Osteocyte (in vitro differentiated cells): ENCODE data around the gene RSPH9. TPM values are rescaled to one million over a fixed set of nuclear protein-coding genes. Genes with fewer than 3 reads are reported as not detected.

ENCODE experiments used
- DNase-seq: peaks from one replicate; pipeline ENCODE4 v3.0.0; 2021; ENCODE audit warnings: mixed read lengths; ENCODE audit not compliant: unreplicated experiment; ENCODE audit errors: extremely low spot score
- H3K27ac Mint-ChIP-seq: one replicate; pipeline ENCODE4 v1.8.0; 2021; ENCODE audit warnings: mild to moderate bottlenecking, mixed read lengths; ENCODE audit not compliant: unreplicated experiment
- H3K27me3 Mint-ChIP-seq: one replicate; pipeline ENCODE4 v1.8.0; 2021; ENCODE audit warnings: mixed read lengths; ENCODE audit not compliant: unreplicated experiment
- H3K36me3 Mint-ChIP-seq: one replicate; pipeline ENCODE4 v1.8.0; 2021; ENCODE audit warnings: mixed read lengths; ENCODE audit not compliant: unreplicated experiment
- H3K4me1 Mint-ChIP-seq: one replicate; pipeline ENCODE4 v1.8.0; 2021; ENCODE audit warnings: mixed read lengths; ENCODE audit not compliant: unreplicated experiment
- H3K4me3 Mint-ChIP-seq: one replicate; pipeline ENCODE4 v1.8.0; 2021; ENCODE audit warnings: mild to moderate bottlenecking, moderate library complexity, mixed read lengths; ENCODE audit not compliant: unreplicated experiment
- H3K9me3 Mint-ChIP-seq: one replicate; pipeline ENCODE4 v1.8.0; 2021; ENCODE audit warnings: mixed read lengths; ENCODE audit not compliant: unreplicated experiment
- total RNA-seq: library from RNA; stranded (reverse); gene quantifications from 2 replicates; pipeline ENCODE4 v1.2.1, GENCODE V29; 2021
- TF ChIP-seq, protein P1 (sequence below): fragments of 200-600 bp; sonication (generic); IDR thresholded peaks from 2 replicates; pipeline ENCODE4 v1.5.0; 2021; ENCODE audit warnings: antibody characterized with exemption, mild to moderate bottlenecking, moderate library complexity

The RSPH9 gene
- total RNA-seq, 1 donor from 2014 or later = 0.16 TPM

DNA sequence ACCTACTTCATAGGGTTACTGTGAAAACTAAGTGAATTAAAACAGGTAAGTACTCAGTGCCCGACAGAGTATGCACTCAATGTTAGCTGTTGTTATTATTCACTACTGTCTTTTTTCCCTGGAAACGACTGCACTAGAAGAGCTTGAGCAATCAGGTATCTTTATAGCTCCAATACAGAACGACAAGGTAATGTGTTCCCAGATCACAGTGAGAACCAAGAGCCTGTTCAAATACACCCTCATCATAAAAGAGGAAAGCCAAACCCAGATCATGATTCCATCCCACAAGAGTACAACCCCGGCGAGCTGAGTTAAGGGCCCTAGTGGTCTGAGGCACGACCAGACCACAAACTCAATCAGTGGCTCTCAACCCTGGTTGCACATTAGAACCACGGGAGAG, 32.9 kb downstream of the RSPH9 start:
- TF ChIP-seq, protein P1, sequence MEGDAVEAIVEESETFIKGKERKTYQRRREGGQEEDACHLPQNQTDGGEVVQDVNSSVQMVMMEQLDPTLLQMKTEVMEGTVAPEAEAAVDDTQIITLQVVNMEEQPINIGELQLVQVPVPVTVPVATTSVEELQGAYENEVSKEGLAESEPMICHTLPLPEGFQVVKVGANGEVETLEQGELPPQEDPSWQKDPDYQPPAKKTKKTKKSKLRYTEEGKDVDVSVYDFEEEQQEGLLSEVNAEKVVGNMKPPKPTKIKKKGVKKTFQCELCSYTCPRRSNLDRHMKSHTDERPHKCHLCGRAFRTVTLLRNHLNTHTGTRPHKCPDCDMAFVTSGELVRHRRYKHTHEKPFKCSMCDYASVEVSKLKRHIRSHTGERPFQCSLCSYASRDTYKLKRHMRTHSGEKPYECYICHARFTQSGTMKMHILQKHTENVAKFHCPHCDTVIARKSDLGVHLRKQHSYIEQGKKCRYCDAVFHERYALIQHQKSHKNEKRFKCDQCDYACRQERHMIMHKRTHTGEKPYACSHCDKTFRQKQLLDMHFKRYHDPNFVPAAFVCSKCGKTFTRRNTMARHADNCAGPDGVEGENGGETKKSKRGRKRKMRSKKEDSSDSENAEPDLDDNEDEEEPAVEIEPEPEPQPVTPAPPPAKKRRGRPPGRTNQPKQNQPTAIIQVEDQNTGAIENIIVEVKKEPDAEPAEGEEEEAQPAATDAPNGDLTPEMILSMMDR = no peak
- peaks cover 23% of the 10 kb centered on the region for H3K36me3 Mint-ChIP-seq

DNA sequence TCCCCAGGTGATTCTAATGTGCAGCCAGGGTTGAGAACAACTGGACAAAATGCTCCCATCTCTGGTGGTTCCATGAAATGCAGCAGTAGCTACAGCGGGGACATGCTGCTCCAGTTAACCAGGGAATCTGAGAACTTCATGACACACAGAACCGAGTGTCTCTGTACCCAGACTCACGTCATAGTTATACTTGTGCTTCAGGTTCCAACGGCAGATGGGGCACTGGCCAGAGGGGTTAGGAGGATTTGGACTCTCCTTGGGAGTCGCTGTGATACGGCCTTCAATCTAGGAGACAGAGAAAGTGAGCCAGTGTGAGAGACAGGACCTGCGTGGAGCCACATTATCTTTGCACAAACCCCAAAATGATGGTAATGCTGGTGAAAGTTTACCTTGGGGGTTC, 33.5 kb downstream of the RSPH9 start:
- no peak for DNase-seq
- H3K27me3 Mint-ChIP-seq = no peaks in the 10 kb centered on the region

More for the DNA sequence above, 32.9 kb downstream of the RSPH9 start:
- DNase-seq = no peak
- Mint-ChIP-seq H3K4me1 (no peaks in the 10 kb centered on the region), H3K27ac (no peak overlapping the region), H3K27me3 (no peaks in the 10 kb centered on the region), H3K4me3 (no peak overlapping the region), H3K9me3 (no peaks in the 10 kb centered on the region)

DNA sequence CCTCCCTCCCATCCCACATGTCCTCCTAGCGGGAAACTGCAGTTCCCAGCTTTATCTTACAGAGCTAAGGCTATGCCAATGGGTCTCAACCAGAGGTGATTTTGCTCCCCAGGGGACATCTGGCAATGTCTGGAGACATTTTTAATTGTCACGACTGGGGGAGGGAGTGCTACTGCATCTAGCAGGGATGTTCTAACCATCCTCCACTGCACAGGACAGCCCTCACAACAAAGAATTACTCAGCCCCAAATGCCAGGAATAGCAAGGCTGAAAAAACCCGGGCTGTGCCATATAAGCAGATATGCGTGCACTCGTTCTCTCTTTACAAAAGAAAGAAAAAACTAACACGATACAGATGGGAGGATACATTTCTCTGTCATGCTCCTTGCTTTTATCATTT, 34.2 kb downstream of the RSPH9 start:
- TF ChIP-seq, protein P1 = no peak
- H3K4me1 Mint-ChIP-seq = peaks cover 4% of the 10 kb centered on the region
- H3K27me3 Mint-ChIP-seq = no peaks in the 10 kb centered on the region
- no peaks in the 10 kb centered on the region for H3K9me3 Mint-ChIP-seq
- peaks cover 20% of the 10 kb centered on the region for H3K36me3 Mint-ChIP-seq
- H3K27ac Mint-ChIP-seq = no peak overlapping the region
- no peak overlapping the region for H3K4me3 Mint-ChIP-seq
- DNase-seq = no peak

More for the DNA sequence above, 33.5 kb downstream of the RSPH9 start:
- Mint-ChIP-seq H3K4me1 (no peaks in the 10 kb centered on the region), H3K36me3 (peaks cover 20% of the 10 kb centered on the region), H3K27ac (no peak overlapping the region), H3K4me3 (no peak overlapping the region), H3K9me3 (no peaks in the 10 kb centered on the region)
- TF ChIP-seq, protein P1 = no peak

DNA sequence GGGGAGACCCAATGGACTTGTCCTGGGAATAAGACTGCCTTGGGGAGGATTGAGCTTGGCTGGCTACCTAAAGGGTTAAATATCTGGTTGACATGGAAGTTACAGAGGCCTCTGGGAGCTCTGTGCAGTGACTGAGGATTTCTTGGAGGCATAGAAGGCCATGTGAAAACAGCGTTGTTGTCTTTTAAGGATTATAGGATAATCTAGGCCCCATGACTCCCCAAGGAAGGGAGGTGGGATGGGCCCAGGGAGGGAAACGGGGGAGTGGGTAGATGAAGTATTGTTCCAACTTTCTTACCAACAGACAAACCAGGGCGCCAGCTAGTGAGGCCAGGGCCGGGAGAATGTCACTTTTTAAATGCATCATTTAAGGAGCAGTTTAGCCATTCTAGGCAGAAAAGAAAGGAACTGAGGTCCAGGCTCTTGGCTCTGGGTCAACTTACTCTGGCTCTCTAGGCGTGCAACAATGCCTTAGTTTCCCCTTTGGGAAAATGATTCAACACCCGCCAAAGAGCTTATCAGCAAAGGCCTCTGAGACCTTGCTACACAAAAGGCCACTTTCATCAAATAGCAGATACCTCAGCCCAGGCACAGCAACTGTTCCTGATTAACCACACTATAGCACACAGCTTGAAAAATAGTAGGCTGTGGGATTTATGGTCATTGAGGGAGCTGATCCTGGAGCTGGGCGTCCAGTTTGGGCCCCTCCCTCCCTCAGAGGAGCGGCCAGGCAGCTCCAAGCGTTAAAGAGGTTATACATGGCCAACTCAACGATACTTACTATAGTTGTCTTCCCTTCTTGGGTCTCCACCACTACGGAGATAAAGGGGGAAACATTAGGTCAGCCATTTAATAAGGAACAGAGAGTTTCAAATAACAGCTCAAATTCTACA, 35.7 kb downstream of the RSPH9 start:
- Mint-ChIP-seq H3K9me3 (no peaks in the 10 kb centered on the region), H3K27ac (no peak overlapping the region), H3K4me1 (peaks cover 4% of the 10 kb centered on the region), H3K27me3 (no peaks in the 10 kb centered on the region), H3K4me3 (no peak overlapping the region), H3K36me3 (peaks cover 15% of the 10 kb centered on the region)
- no peak for DNase-seq
- TF ChIP-seq, protein P1 = no peak

DNA sequence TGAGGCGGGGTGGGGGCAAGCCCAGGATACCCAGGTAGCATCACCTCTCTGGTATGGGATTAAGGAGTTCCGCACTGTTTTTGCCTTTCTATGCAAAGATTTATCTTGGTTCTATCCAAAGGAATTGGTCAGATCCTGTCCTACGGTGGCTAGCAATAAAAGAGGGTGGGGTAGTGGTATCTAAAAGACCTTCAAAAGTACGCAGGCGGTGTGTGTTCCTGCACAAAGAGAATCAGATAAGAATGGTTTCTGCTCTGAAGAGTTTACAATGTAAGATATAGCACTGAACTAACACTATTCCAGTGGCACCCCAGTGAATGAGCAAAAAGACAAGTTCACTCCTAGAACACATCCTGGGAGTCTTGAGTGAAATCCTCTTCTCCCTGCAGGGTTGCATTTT, 36.5 kb downstream of the RSPH9 start:
- DNase-seq = no peak
- Mint-ChIP-seq H3K4me1 (peaks cover 10% of the 10 kb centered on the region), H3K4me3 (no peak overlapping the region), H3K27me3 (no peaks in the 10 kb centered on the region), H3K27ac (no peak overlapping the region), H3K36me3 (peaks cover 12% of the 10 kb centered on the region), H3K9me3 (no peaks in the 10 kb centered on the region)
- TF ChIP-seq, protein P1 = no peak
